HepG2 (cell line): ENCODE data around the gene EBF3. TPM values are rescaled to one million over a fixed set of nuclear protein-coding genes. Genes with fewer than 3 reads are reported as not detected.

Experiments
- ATAC-seq: fragments of 200-7000 bp; cut with Tn5 transposase; 3 replicates; pipeline ENCODE4 v1.9.1; 2020; ENCODE audit warnings: mild to moderate bottlenecking, moderate library complexity
- BruUV-seq: library from RNA; stranded (reverse); fragments of 400-500 nt; replicated peaks from 2 replicates; lab custom pipeline; 2021; lab: Mats Ljungman, UMichigan
- CTCF ChIA-PET: fragments of 300-600 bp; formaldehyde crosslinking; extraction: SDS; loops from one replicate; lab custom pipeline; 2021; ENCODE audit warnings: low total read pairs, inconsistent platforms, low intra/inter-chr PET ratio; lab: Yijun Ruan, JAX
- POLR2A ChIA-PET: fragments of 350-600 bp; sonication (Branson Sonifier 250); formaldehyde crosslinking; loops from one replicate; lab custom pipeline; 2020; ENCODE audit warnings: antibody characterized with exemption, inconsistent platforms; lab: Yijun Ruan, JAX
- DNase-seq: peaks from one replicate; pipeline ENCODE4 v3.0.0-alpha.2; 2015; ENCODE audit warnings: low spot score
- FAIRE-seq: peaks from 3 replicates; lab custom pipeline; 2011; peaks lifted over from hg19 to GRCh38; lab: Jason Lieb, UNC
- H2AFZ ChIP-seq: one replicate; pipeline ENCODE4 v1.6.1; 2011; ENCODE audit warnings: low read length, inconsistent platforms
- H3K27ac ChIP-seq: fragments of 300-600 bp; 3 replicates; pipeline ENCODE4 v1.8.0; 2011; ENCODE audit warnings: mixed run types, mild to moderate bottlenecking, mixed read lengths, low read length, inconsistent platforms; ENCODE audit not compliant: insufficient read depth; ENCODE audit errors: extremely low read length
- H3K27me3 ChIP-seq, 2 experiments: fragments of 200-600 bp in 1 of 2; 2 replicates in 1 of 2; 3 replicates in 1 of 2; pipeline versions ENCODE4 v1.6.0 to v1.8.0; 2011; ENCODE audit warnings: low read length in 2 of 2, mild to moderate bottlenecking in 2 of 2, moderate library complexity in 2 of 2, inconsistent platforms in 1 of 2; ENCODE audit not compliant: insufficient read depth in 2 of 2, control insufficient read depth in 1 of 2
- H3K36me3 ChIP-seq, 2 experiments: fragments of 200-600 bp in 1 of 2; replicated peaks in 1 of 2; 2 replicates in 1 of 2; 3 replicates in 1 of 2; pipeline versions ENCODE4 v1.5.1 to v1.8.0; 2011; ENCODE audit warnings: low read length in 2 of 2, inconsistent platforms in 1 of 2; ENCODE audit not compliant: insufficient read depth in 2 of 2, control insufficient read depth in 1 of 2
- H3K4me1 ChIP-seq: 2 replicates; pipeline ENCODE4 v1.5.1; 2012; ENCODE audit warnings: low read length, inconsistent platforms; ENCODE audit not compliant: insufficient read depth
- H3K4me2 ChIP-seq: 2 replicates; pipeline ENCODE4 v1.6.0; 2011; ENCODE audit warnings: low read depth, low read length, inconsistent platforms
- H3K4me3 ChIP-seq, 3 experiments: fragments of 200-600 bp in 1 of 3; sonication (generic), shearing (Covaris generic) in 1 of 3; replicated peaks in 1 of 3; 2 replicates each; pipeline ENCODE4 v1.5.1; 2011 to 2016; ENCODE audit warnings: low read length in 3 of 3, inconsistent platforms in 2 of 3, low read depth in 2 of 3, mild to moderate bottlenecking in 2 of 3, control low read depth in 1 of 3, mixed read lengths in 1 of 3; ENCODE audit not compliant: insufficient read depth in 1 of 3
- H3K79me2 ChIP-seq: one replicate; pipeline ENCODE4 v1.6.1; 2011; ENCODE audit warnings: low read length, inconsistent platforms; ENCODE audit not compliant: insufficient read depth
- H3K9ac ChIP-seq: 2 replicates; pipeline ENCODE4 v1.6.0; 2011; ENCODE audit warnings: mild to moderate bottlenecking, low read depth, low read length, inconsistent platforms; ENCODE audit not compliant: insufficient read depth
- H3K9me3 ChIP-seq: 2 replicates; pipeline ENCODE4 v1.5.1; 2012; ENCODE audit warnings: mild to moderate bottlenecking, low read length
- H4K20me1 ChIP-seq: 2 replicates; pipeline ENCODE4 v1.6.0; 2011; ENCODE audit warnings: inconsistent platforms, mild to moderate bottlenecking, low read length, moderate library complexity; ENCODE audit not compliant: insufficient read depth
- SOX6 ChIP-seq, 2 experiments: fragments of 450-650 bp in 1 of 2; sonication (generic) in 1 of 2; formaldehyde crosslinking in 1 of 2; IDR thresholded peaks; 2 replicates each; pipeline versions ENCODE4 v1.4.0 to v1.6.1; 2017 to 2020; ENCODE audit warnings: antibody characterized with exemption in 1 of 2, mild to moderate bottlenecking in 1 of 2, missing genetic modification reagents in 1 of 2
- WGBS: methylation state at CpG from one replicate; pipeline ENCODE4 v1.1.6; 2017; ENCODE audit warnings: low lambda C conversion rate; 5-methylcytosine and 5-hydroxymethylcytosine counted together
- in situ Hi-C: cut with HindIII; loops from 2 replicates; pipeline ENCODE4 v1.10.0; 2017; ENCODE audit warnings: low pct_unique_long_range_greater_than_20kb; ENCODE audit not compliant: extremely low pct_ligation_motif_present
- intact Hi-C: fragments of 100-400 bp; cut with micrococcal nuclease; formaldehyde crosslinking; loops from one replicate; pipeline ENCODE4 v1.10.0; 2022; ENCODE audit not compliant: unreplicated experiment
- polyA plus RNA-seq, 8 experiments: library from polyadenylated mRNA; depleted of rRNA in 3 of 8; stranded (reverse) in 7 of 8; unstranded in 1 of 8; fragments of >200 nt; fragmentation: Illumina TruSeq in 4 of 8; extraction: Trizol in 4 of 8; gene quantifications; 2 replicates each; pipeline versions ENCODE4 v1.2.1 to v1.2.3, GENCODE V29; 2011 to 2016; ENCODE audit warnings: low read depth in 4 of 8, missing spikeins in 1 of 8, mixed read lengths in 1 of 8; ENCODE audit not compliant: insufficient read depth in 1 of 8
- total RNA-seq, 5 experiments: library from RNA; depleted of rRNA; stranded (reverse); fragments of >200 nt; fragmentation: Illumina TruSeq; extraction: Trizol; gene quantifications; 2 replicates each; pipeline ENCODE4 v1.2.3, GENCODE V29; 2016; ENCODE audit warnings: low read depth in 1 of 5
- TF ChIP-seq, protein P1 (sequence below): sonication (generic); formaldehyde crosslinking; IDR thresholded peaks from 2 replicates; pipeline ENCODE4 v1.4.0; 2020; ENCODE audit warnings: missing genetic modification reagents, mild to moderate bottlenecking, borderline replicate concordance
- TF ChIP-seq, protein P2 (sequence below): sonication (generic); formaldehyde crosslinking; IDR thresholded peaks from 2 replicates; pipeline ENCODE4 v1.5.0; 2020; ENCODE audit warnings: missing genetic modification reagents, mild to moderate bottlenecking, borderline replicate concordance
- TF ChIP-seq, protein P3 (sequence below): sonication (generic); formaldehyde crosslinking; IDR thresholded peaks from 2 replicates; pipeline ENCODE4 v1.5.1; 2020; ENCODE audit warnings: missing genetic modification reagents, mild to moderate bottlenecking, borderline replicate concordance

EBF3 gene
- total and polyA plus RNA-seq, 2 of the 13 experiments (the other 11 are each of a cell fraction or from before 2014, with no cell fraction given) = not detected

DNA sequence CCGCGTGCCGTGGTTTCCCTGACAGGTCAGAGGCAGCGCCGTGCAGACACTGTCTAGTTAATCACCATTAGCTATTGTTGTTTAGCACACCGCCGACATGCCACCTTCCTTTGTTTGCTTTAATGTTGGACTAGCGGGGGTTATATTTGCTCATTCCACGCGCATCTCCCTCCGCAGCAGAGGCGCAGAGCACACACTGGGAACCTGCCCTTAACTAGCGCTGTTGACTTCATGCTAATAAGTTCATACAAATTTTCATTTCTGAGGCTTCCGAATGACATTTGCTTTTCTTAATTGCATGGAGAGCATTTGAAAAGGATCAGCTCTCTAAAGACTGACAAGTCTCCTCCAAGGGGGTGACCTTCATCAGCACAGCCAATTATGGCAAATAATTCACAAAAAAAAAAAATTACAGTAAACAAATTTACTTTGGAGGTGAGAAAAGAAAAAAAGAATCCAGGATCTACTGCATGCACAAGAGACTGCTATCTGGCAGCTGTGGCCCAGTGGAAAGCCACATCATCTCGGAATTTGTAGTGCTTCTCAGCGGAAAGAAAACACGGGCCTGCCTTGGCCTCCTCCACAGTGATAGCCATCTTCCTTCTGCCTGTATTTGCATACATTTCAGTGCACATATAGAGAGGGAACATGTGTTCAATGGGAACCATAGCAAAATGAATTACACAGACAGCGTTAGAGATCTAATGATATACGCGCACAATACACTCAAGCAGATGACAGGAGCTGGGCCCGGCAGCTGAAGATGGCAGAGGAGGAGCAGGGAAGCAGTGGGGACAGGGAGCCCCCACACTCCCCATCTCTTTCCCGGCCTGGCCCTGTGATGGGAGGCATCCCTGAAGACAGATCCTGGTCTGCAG is 94.2 kb downstream of the EBF3 start:
- FAIRE-seq (no peak), ATAC-seq (no peak), DNase-seq (no peak)
- CTCF ChIA-PET = no interaction called here
- Histone ChIP-seq H4K20me1 (no peaks in the 10 kb centered on the region), H3K9me3 (no peaks in the 10 kb centered on the region), H3K4me2 (no peak overlapping the region), H3K79me2 (no peaks in the 10 kb centered on the region), H3K4me1 (peaks cover 17% of the 10 kb centered on the region), H3K27ac (no peak overlapping the region), H3K36me3 (no peaks in the 10 kb centered on the region), H3K27me3 (peaks cover 3 to 19% of the 10 kb centered on the region in 2 experiments; a peak in 4 of 5 replicates), H3K4me3 (no peak overlapping the region), H3K9ac (no peak overlapping the region), H2AFZ (no peak overlapping the region)
- in situ Hi-C loops = no loop called here
- POLR2A ChIA-PET = no interaction called here
- BruUV-seq = no TSS peak
- TF ChIP-seq SOX6 (IDR thresholded peaks at IDR 0.05) (no peak), SOX6 (CRISPR knock-in tag; IDR thresholded peaks at IDR 0.05) (0 out of 2 replicates have a peak, but pooled peaks have one; percentile 10)
- TF ChIP-seq, protein P1, sequence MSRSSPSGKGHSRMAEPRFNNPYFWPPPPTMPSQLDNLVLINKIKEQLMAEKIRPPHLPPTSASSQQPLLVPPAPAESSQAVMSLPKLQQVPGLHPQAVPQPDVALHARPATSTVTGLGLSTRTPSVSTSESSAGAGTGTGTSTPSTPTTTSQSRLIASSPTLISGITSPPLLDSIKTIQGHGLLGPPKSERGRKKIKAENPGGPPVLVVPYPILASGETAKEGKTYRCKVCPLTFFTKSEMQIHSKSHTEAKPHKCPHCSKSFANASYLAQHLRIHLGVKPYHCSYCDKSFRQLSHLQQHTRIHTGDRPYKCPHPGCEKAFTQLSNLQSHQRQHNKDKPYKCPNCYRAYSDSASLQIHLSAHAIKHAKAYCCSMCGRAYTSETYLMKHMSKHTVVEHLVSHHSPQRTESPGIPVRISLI (CRISPR knock-in tag) = no peak
- TF ChIP-seq, protein P2, sequence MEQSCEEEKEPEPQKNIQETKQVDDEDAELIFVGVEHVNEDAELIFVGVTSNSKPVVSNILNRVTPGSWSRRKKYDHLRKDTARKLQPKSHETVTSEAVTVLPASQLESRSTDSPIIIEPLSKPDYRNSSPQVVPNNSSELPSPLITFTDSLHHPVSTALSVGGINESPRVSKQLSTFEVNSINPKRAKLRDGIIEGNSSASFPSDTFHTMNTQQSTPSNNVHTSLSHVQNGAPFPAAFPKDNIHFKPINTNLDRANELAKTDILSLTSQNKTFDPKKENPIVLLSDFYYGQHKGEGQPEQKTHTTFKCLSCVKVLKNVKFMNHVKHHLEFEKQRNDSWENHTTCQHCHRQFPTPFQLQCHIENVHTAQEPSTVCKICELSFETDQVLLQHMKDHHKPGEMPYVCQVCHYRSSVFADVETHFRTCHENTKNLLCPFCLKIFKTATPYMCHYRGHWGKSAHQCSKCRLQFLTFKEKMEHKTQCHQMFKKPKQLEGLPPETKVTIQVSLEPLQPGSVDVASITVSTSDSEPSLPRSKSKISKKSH = no peak
- TF ChIP-seq, protein P3, sequence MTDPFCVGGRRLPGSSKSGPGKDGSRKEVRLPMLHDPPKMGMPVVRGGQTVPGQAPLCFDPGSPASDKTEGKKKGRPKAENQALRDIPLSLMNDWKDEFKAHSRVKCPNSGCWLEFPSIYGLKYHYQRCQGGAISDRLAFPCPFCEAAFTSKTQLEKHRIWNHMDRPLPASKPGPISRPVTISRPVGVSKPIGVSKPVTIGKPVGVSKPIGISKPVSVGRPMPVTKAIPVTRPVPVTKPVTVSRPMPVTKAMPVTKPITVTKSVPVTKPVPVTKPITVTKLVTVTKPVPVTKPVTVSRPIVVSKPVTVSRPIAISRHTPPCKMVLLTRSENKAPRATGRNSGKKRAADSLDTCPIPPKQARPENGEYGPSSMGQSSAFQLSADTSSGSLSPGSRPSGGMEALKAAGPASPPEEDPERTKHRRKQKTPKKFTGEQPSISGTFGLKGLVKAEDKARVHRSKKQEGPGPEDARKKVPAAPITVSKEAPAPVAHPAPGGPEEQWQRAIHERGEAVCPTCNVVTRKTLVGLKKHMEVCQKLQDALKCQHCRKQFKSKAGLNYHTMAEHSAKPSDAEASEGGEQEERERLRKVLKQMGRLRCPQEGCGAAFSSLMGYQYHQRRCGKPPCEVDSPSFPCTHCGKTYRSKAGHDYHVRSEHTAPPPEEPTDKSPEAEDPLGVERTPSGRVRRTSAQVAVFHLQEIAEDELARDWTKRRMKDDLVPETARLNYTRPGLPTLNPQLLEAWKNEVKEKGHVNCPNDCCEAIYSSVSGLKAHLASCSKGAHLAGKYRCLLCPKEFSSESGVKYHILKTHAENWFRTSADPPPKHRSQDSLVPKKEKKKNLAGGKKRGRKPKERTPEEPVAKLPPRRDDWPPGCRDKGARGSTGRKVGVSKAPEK (CRISPR knock-in tag) = no peak
- intact Hi-C loops = no loop called here
- 81% methylated on average over 22 of the region's 22 CpGs for WGBS
